ENCODE results near the gene RGPD3. TPM values are rescaled to one million over a fixed set of nuclear protein-coding genes. Genes with fewer than 3 reads are reported as not detected.

Gene RGPD3
- total and polyA plus RNA-seq, 5 donors: 0.09 to 0.25 (median 0.11) TPM; not detected in 2

GRCh38 chr2:106342831-106343251 lies 125.4 kb downstream of the RGPD3 start:
- WGBS: 88% methylated on average over 25 of the region's 25 CpGs
- DNase-seq (no peak), ATAC-seq (no peak)
- Histone ChIP-seq H3K4me3 (ENCODE audit: low read length) (no peak overlapping the region), H3K27me3 (ENCODE audit: control insufficient read depth, insufficient read depth) (no peaks in the 10 kb centered on the region), H3K9me3 (ENCODE audit: control insufficient read depth, low read length) (no peaks in the 10 kb centered on the region), H3K27ac (ENCODE audit: low read length) (no peak overlapping the region), H3K4me1 (ENCODE audit: control insufficient read depth, insufficient read depth, low read length) (no peaks in the 10 kb centered on the region)
- intact Hi-C loops (cut with DNase I): no loop called here

GRCh38 chr2:106341666-106342065 lies 126.5 kb downstream of the RGPD3 start:
- no peaks in the 10 kb centered on the region for H3K4me1 ChIP-seq (ENCODE audit: control insufficient read depth, insufficient read depth, low read length)
- 85% methylated on average over 5 of the region's 5 CpGs for WGBS
- intact Hi-C loops (cut with DNase I): no loop called here
- DNase-seq: no peak
- no peaks in the 10 kb centered on the region for H3K27me3 ChIP-seq (ENCODE audit: control insufficient read depth, insufficient read depth)
- no peak for ATAC-seq
- H3K27ac ChIP-seq (ENCODE audit: low read length): no peak overlapping the region
- no peaks in the 10 kb centered on the region for H3K9me3 ChIP-seq (ENCODE audit: control insufficient read depth, low read length)
- H3K4me3 ChIP-seq (ENCODE audit: low read length): no peak overlapping the region

Other genes with a start within 250 kb of the RGPD3 start
- gene CD8B2, start 19.0 kb upstream of the RGPD3 start, total RNA-seq: not detected
- not detected for gene CD8B2, start 19.0 kb upstream of the RGPD3 start, polyA plus RNA-seq